T47D (cell line): Measurements from ENCODE around the gene TSPEAR.

Experiments used
- DNase-seq, 2 experiments: peaks; one replicate each; pipeline versions ENCODE4 v3.0.0 to v3.0.0-alpha.2; 2011 to 2012; ENCODE audit warnings: low read depth in 1 of 2, low spot score in 1 of 2
- JUND ChIP-seq: IDR thresholded peaks from 2 replicates; pipeline ENCODE4 v1.6.1; 2012; ENCODE audit warnings: low read depth
- in situ Hi-C: cut with HindIII; loops from 2 replicates; pipeline ENCODE4 v1.10.0; 2016; ENCODE audit warnings: low sequenced_read_pairs, low pct_unique_long_range_greater_than_20kb

TSPEAR gene

DNA sequence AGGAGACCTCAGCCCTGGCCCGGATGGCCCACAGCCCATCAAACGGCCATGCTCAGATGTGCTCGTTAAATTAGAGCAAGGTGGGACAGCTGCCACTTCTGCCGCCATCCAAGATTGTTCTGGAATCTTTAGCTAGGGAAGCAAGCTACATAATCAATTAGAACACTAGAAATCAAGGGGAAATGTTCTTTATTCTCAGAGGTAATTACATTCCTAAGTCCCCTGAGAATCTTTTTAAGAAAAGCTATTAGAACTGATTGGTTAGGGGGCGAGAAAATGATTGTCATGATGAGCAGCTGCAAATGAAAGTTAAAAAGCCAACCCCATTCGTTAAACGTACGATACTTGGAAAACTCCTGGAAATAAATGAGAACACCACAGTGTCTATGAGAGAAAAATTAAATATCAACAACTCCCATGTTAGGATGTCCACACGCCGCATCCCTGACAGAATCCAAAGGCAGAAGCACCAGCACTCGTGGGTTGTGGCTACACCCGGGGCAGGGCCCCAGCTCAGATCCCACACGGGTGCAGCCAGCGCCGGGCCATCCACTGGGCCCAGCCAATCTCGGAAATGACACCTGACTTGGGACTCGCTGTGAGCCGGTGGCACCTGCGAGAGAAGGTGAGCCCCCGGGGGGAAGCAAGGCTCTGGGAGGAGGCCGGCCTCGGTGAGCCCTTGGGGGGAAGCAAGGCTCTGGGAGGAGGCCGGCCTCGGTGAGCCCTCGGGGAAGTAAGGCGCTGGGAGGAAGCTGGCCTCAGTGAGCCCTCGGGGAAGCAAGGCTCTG lies 209.0 kb downstream of the TSPEAR start:
- no peak for DNase-seq
- in situ Hi-C loops = no loop called here
- TF ChIP-seq JUND = no peak

DNA sequence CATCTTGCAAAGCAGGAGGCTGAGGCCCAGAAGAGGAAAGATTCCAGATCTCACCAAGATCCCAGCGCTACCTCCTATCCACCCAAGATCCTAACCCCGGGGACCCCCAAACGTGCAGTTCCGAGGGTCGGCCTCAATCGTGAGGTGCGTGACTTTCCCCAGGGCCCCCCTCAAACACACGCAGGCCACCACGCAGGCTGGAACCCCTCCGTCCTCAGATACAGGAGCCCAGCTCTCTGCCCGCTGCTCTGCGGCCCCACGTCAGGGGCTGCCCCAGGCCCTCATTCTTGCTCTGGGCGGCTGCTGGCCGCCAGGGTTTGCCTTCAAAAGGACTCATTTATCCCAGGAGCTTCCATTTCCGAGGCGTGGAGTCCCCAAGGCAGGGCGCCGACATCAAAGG lies 211.3 kb downstream of the TSPEAR start:
- in situ Hi-C loops = no loop called here
- no peak for TF ChIP-seq JUND
- no peak for DNase-seq

DNA sequence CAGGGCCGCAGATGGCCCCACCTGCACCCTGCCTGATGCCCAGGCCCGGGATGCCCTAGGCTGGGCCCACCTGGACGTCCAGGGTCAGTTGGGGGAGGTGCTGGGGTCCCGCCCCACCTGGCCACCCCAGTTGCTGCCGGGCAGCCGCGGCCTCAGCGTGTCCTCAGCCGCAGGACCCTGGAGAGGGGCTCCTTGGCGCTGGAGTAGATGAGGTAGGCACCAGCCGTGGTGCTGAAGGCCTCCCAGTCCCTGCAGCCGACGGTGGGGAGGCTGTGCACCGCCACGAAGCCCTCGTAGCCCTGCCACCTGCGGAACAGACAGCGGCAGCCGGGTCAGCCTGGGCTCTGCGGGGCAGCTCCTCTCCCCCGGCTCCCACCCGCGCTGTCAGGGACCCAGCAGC lies 211.7 kb downstream of the TSPEAR start:
- TF ChIP-seq JUND = no peak
- no peak for DNase-seq
- in situ Hi-C loops = no loop called here

DNA sequence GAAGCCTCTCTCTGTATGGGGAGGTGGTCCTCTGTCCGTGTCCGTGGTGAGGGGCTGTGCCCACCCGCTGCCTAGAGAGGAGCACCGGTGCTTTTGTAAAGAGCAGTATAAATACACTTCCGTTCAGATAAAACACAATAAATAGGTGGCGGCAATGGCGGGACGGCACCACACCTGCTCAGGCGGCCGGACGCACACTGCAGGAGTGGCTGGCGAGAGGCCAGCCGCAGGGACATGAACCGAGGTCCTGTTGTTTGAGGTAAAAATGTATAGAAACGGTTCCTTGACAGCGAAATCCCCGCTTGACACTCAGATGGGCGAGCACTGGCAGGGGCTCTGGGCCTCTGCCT lies 212.2 kb downstream of the TSPEAR start:
- in situ Hi-C loops = no loop called here
- no peak for DNase-seq
- TF ChIP-seq JUND = no peak

DNA sequence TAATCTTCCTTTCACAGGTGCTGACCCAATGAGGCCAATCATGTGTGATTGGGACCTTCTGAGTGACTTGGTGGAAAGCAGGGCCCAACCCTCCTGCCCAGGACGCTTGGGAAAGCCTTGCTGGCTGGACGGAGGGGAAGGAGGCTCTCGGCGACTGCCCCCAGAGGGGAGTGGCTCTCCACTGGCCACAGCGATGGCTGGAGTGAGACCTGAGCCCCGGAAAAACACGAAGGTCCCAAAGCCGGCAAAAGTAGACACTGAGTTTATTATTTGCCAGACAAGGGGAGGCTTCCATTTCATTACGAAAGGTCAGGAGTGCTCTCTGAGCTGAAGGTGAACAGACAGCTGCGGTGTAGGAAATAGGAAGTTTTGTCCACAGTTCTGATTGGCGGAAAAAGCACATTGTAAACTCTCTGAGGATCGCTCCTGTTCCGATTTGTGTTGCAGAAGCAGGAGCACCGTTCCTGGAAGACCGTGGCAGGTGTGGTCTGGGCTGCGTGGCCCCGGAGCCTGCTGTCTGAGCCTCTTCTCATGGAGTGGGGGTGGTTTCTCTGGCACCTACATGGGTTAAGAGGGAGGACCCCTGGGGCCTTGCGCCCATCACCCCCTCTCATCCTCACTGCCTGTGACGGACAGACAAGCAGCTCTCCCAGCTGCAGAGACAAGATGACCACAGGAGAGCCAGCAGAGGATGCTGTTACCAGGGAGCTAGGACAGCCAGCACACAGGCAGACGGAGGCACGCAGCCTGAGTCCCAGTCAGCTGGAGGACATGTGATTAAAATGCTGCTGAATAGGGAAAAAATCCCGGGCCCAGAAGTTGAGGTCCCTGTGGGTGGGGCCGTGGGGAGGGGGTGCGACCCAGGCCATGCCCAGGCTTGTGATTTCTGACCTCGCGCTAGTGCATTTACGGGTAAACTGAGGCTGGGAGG lies 212.8 kb downstream of the TSPEAR start:
- in situ Hi-C loops = no loop called here
- no peak for DNase-seq
- TF ChIP-seq JUND = no peak

DNA sequence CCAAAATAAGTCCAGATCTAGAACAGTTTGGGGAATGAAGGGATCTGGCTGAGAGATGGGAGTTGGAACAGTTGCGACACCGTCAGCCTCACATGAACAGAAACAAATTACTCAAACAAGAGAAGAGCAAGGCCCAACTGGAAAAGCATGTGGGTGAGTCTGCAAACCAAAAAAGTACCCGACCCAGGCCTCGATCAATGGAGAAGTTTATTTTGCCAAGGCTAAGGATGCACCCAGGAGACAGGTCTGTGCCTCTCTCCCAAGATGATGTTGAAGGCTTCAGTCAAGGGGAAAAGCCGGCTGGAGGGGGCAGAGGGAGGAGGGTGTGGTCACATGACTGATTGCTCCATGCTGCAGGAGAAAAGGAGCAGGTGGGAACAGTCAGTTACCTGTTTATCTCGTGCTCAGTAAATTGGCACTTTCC lies 213.7 kb downstream of the TSPEAR start:
- in situ Hi-C loops = no loop called here
- TF ChIP-seq JUND = no peak
- no peak for DNase-seq

DNA sequence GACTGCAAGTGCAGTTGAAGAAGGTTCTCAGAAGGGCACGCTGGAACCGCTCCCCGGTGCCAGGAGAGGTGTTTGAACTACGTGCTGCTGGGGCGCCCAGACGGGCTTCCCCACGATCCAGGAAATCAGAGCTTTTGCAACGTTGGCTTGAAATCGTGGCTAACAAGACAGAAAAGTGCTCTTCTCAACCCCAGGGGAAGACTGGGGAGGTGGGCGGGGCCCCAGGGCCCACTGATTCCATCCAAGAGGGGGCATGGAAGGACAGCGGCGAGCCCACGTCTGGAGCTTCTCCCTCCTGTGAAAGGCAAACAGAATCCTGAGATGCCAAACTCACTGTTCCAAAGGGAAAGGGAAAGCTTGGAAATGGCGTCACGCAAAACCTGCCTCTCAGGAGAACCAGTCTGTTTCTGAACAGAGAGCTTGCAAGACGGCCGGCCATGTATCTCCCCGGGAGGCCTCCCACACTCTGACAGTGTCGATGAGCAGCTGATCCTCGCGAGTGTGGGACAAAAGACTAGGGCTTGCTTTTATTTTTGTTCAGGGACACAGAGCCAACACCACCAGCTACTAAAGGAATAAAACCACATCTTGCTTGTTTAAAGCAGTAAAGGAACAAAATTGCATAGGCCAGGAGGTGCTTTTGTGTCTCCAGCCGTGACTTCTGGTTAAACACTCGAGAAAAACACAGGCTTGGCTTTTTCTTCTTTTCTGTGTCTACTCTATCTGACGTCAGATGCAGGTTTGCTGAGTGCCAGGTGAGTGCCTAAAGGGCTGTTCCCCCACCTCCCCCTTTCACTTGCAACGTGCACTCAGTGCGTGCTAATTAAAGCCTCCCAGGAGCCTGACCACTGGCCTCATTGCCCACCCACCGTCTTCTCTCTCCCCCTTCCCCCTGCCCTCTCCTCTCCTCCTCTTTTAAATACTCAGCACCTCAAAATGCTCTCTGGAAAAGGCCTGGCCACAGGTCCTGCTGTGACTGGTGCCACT lies 214.5 kb downstream of the TSPEAR start:
- in situ Hi-C loops = no loop called here
- no peak for DNase-seq
- TF ChIP-seq JUND = no peak

DNA sequence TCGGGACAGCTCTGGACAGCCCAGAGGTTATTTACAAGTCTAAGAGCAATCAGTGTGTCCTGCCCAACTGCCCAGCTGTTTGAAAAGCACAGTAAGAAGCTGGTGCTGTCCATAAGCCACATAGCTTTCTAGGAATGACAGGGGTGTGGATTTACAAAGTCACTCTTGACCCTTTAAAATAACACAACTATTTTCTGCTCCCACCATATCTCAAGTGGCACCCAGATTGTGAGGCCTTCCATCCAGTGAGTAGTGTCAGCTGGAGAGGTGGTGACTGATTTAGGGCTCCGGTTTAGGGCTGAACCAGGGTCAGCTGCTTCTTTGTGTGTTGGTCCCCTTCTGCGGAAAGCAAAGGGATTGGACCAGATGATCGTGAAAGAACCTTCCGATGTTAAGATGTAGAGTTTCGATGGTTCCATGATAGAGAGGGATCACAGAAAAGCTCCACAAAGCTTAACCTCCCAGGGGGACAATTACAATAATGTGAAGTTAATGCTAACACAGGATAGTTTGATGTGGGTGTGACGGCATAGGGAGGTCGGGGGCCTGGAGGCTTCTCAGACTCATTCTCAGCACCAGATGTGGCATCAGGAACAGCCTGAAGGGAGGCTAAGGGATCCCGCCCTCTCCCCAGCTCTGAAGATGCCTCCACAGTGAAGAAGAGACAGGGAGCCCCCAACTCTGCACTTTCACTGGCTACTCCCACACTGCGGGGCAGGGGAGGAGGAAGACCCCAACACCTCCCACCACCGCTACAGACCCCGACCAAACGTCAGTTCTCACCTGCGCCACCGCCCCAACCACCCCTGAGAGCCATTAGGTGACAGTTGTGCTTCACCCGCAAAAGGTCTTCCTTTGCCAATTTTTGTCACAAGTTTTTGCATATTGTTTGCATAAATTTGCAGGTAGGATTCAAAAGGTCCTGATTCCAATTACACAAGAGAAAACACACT lies 215.5 kb downstream of the TSPEAR start:
- no peak for DNase-seq
- in situ Hi-C loops = no loop called here
- TF ChIP-seq JUND = no peak

DNA sequence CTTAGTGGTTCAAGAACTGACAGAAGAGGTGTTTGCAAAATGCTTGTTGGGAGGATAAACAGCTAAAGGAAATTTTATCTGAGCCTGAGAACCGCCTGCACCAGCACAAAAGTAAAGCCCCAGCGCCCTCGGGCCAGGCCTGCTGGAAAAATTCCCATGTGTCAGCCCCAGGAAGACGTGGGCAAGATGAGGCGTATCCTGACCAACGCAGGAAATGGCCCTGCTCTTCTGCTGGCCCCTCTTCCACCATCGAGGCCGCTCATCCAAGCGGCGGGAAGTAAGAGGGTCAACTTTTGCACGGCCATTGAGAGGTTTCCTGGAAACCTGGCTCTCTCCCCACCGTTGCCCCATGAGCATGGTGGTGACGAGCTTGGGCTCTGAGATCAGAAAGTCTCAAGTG lies 216.4 kb downstream of the TSPEAR start:
- no peak for DNase-seq
- TF ChIP-seq JUND = no peak
- in situ Hi-C loops = no loop called here

DNA sequence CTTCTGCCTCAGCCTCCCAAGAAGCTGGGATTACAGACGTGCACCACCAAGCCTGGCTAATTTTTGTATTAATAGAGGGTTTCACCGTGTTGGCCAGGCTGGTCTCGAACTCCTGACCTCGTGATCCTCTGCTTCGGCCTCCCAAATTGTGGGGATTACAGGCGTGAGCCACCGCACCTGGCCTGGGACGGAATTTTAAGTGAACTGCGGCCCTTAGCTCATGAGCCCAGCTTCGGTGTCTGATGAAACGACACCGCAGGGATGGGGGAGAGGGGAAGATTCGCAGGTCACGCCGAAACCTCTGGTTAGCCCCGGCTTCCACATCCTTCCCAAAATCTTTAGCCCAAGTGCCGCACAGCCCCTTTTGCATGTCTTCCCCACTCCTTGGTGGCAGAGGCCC lies 217.0 kb downstream of the TSPEAR start:
- in situ Hi-C loops = no loop called here
- no peak for TF ChIP-seq JUND
- no peak for DNase-seq
